ENCODE results near the gene AGAP3.

GRCh38 chr7:151131224-151131591 is 44.9 kb downstream of the AGAP3 start:
- TF ChIP-seq POLR2A (IDR thresholded peaks at IDR 0.05; ENCODE audit: low read length) (no peak), GATA1 (IDR thresholded peaks at IDR 0.05; ENCODE audit: low read depth, low read length) (no peak)

All from erythroblast (primary cell).